ENCODE data around the gene PARD3.

DNA sequence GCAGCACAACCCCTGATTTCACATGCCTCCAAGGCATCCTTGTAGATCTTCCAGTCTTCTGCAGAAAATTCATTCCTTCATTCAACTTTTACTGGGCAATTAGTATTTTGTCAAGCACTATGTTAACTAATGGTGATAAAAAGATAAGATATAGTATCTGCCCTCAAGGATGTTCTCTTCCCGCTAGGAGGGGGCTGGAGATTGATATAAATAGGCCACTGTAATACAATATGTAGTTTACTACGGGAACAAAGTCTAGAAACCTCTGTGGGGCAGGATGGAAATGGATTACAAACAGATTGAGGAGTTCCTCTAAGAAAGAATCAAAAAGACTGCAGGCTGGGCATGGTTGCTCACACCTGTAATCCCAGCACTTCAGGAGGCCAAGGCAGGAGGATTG lies 10.3 kb upstream of the PARD3 start:
- TF ChIP-seq, protein P1, sequence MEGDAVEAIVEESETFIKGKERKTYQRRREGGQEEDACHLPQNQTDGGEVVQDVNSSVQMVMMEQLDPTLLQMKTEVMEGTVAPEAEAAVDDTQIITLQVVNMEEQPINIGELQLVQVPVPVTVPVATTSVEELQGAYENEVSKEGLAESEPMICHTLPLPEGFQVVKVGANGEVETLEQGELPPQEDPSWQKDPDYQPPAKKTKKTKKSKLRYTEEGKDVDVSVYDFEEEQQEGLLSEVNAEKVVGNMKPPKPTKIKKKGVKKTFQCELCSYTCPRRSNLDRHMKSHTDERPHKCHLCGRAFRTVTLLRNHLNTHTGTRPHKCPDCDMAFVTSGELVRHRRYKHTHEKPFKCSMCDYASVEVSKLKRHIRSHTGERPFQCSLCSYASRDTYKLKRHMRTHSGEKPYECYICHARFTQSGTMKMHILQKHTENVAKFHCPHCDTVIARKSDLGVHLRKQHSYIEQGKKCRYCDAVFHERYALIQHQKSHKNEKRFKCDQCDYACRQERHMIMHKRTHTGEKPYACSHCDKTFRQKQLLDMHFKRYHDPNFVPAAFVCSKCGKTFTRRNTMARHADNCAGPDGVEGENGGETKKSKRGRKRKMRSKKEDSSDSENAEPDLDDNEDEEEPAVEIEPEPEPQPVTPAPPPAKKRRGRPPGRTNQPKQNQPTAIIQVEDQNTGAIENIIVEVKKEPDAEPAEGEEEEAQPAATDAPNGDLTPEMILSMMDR (conservative IDR thresholded peaks at IDR 0.05), result no peak
- TF ChIP-seq EZH2 (IDR thresholded peaks at IDR 0.05; ENCODE audit: low read depth), result no peak
